Measurements from ENCODE around the gene VPS4A. TPM values are rescaled to one million over a fixed set of nuclear protein-coding genes. Genes with fewer than 3 reads are reported as not detected.

The VPS4A gene
- total and polyA plus RNA-seq, 2 donors (not counting 1 experiment from before 2014, with no cell fraction given): 33.1 to 43.8 TPM

DNA sequence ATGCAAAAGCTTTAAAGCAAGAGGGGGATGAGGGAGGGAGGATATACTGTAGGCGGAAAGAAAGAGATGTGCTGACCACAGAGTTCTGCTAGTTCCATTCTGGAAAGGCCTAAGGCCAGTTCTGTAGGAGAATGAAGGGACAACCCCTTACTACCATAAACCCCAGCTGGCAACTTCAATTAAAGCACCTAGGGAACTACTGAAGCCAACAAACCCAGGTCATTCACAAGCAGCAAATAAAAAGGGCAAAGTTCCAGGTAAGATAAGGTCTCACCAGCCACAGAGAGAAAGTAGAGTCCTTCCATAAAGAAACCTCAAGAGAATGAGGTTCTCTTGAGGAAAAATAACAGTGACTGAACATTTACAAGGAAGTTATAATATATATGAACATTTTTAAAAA is 61.9 kb downstream of the VPS4A start:
- TF ChIP-seq, protein P1, sequence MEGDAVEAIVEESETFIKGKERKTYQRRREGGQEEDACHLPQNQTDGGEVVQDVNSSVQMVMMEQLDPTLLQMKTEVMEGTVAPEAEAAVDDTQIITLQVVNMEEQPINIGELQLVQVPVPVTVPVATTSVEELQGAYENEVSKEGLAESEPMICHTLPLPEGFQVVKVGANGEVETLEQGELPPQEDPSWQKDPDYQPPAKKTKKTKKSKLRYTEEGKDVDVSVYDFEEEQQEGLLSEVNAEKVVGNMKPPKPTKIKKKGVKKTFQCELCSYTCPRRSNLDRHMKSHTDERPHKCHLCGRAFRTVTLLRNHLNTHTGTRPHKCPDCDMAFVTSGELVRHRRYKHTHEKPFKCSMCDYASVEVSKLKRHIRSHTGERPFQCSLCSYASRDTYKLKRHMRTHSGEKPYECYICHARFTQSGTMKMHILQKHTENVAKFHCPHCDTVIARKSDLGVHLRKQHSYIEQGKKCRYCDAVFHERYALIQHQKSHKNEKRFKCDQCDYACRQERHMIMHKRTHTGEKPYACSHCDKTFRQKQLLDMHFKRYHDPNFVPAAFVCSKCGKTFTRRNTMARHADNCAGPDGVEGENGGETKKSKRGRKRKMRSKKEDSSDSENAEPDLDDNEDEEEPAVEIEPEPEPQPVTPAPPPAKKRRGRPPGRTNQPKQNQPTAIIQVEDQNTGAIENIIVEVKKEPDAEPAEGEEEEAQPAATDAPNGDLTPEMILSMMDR (IDR thresholded peaks at IDR 0.05): no peak
- no peak for TF ChIP-seq EZH2 (IDR thresholded peaks at IDR 0.05; ENCODE audit: borderline replicate concordance, insufficient read depth, low read depth, low read length, poor library complexity, severe bottlenecking)
- Histone ChIP-seq H3K27me3 (replicated peaks in 1 of 4; ENCODE audit: control extremely low read depth in 1 of 4, control insufficient read depth in 3 of 4, insufficient read depth in 4 of 4, low read length in 3 of 4) (no peaks in the 10 kb centered on the region), H3K27ac (ENCODE audit: low read length in 2 of 2) (peak overlapping the region; percentile 70 to 74), H3K36me3 (replicated peaks in 1 of 2; ENCODE audit: control extremely low read depth in 1 of 2, control insufficient read depth in 1 of 2, extremely low read depth in 1 of 2, insufficient read depth in 2 of 2, low read length in 1 of 2) (peaks cover 4 to 34% of the 10 kb centered on the region in 2 experiments), H3K4me2 (replicated peaks; ENCODE audit: low read depth, low read length, poor library complexity, severe bottlenecking) (no peak overlapping the region), H3K79me2 (ENCODE audit: control insufficient read depth, insufficient read depth, low read length) (peaks cover 38% of the 10 kb centered on the region), H4K20me1 (ENCODE audit: control insufficient read depth, insufficient read depth, low read length, poor library complexity, severe bottlenecking) (no peaks in the 10 kb centered on the region), H3K9ac (ENCODE audit: low read length) (no peak overlapping the region), H2AFZ (ENCODE audit: insufficient read depth, low read depth, low read length, poor library complexity, severe bottlenecking) (no peak overlapping the region), H3K9me3 (ENCODE audit: control extremely low read depth in 1 of 3, control insufficient read depth in 2 of 3, insufficient read depth in 1 of 3, low read length in 2 of 3) (peaks cover 0 to 7% (median 0%) of the 10 kb centered on the region in 3 donors), H3K4me3 (ENCODE audit: control extremely low read depth in 1 of 5, extremely low read depth in 1 of 5, insufficient read depth in 1 of 5, low read depth in 2 of 5, low read length in 4 of 5) (no peak overlapping the region), H3K4me1 (ENCODE audit: control insufficient read depth in 2 of 2, insufficient read depth in 2 of 2, low read length in 2 of 2) (peaks cover 25 to 44% of the 10 kb centered on the region in 2 donors)
- Mint-ChIP-seq H3K9me3 (ENCODE audit: insufficient read depth) (peaks cover 3% of the 10 kb centered on the region), H3K4me3 (no peak overlapping the region), H3K27ac (peak overlapping the region; percentile 70), H3K27me3 (no peaks in the 10 kb centered on the region), H3K4me1 (peaks cover 48% of the 10 kb centered on the region)
- intact Hi-C loops (cut with micrococcal nuclease): no loop called here
- CTCF ChIA-PET: interaction anchor here (1.1 to 1.2 kb wide), 2 partner anchors 12 to 24 kb away, joined by 5 read pairs; no protein-coding TSS in a partner anchor
- WGBS (ENCODE audit: insufficient coverage): no CpG with 5 or more reads among the region's 1 CpG
- POLR2A ChIA-PET: no interaction called here
- no peak for ATAC-seq (ENCODE audit: low read depth)
- no peak for DNase-seq

Other genes starting within 250 kb of the VPS4A start
- 2.5 and 2.6 TPM in 2 replicates for gene HAS3, start 205.7 kb upstream of the VPS4A start, total RNA-seq
- 1.4 and 2.0 TPM in 2 replicates for gene HAS3, start 205.7 kb upstream of the VPS4A start, polyA plus RNA-seq
- gene CHTF8, start 178.8 kb upstream of the VPS4A start, total RNA-seq: 112 and 118 TPM in 2 replicates
- gene CHTF8, start 178.8 kb upstream of the VPS4A start, polyA plus RNA-seq: 35.0 and 65.0 TPM in 2 replicates
- 29.4 and 30.1 TPM in 2 replicates for gene UTP4, start 178.7 kb upstream of the VPS4A start, total RNA-seq
- gene UTP4, start 178.7 kb upstream of the VPS4A start, polyA plus RNA-seq: 20.6 and 24.3 TPM in 2 replicates
- 16.2 and 19.3 TPM in 2 replicates for gene SNTB2, start 124.2 kb upstream of the VPS4A start, total RNA-seq
- 2.9 and 3.8 TPM in 2 replicates for gene SNTB2, start 124.2 kb upstream of the VPS4A start, polyA plus RNA-seq
- 9.2 and 9.6 TPM in 2 replicates for gene PDF, start 19.2 kb downstream of the VPS4A start, total RNA-seq
- gene PDF, start 19.2 kb downstream of the VPS4A start, polyA plus RNA-seq: 4.3 and 5.5 TPM in 2 replicates
- gene COG8, start 28.2 kb downstream of the VPS4A start, total RNA-seq: 61.6 and 62.0 TPM in 2 replicates
- 22.9 and 34.4 TPM in 2 replicates for gene COG8, start 28.2 kb downstream of the VPS4A start, polyA plus RNA-seq
- gene NIP7, start 28.4 kb downstream of the VPS4A start, total RNA-seq: 20.2 and 29.3 TPM in 2 replicates
- gene NIP7, start 28.4 kb downstream of the VPS4A start, polyA plus RNA-seq: 4.1 and 4.4 TPM in 2 replicates
- 4.5 and 6.3 TPM in 2 replicates for gene TMED6, start 40.4 kb downstream of the VPS4A start, total RNA-seq
- 0.78 and 0.81 TPM in 2 replicates for gene TMED6, start 40.4 kb downstream of the VPS4A start, polyA plus RNA-seq
- gene TERF2, start 74.7 kb downstream of the VPS4A start, total RNA-seq: 61.1 and 64.1 TPM in 2 replicates
- gene TERF2, start 74.7 kb downstream of the VPS4A start, polyA plus RNA-seq: 20.4 and 22.2 TPM in 2 replicates
- gene CYB5B, start 113.3 kb downstream of the VPS4A start, total RNA-seq: 56.7 and 64.7 TPM in 2 replicates
- gene CYB5B, start 113.3 kb downstream of the VPS4A start, polyA plus RNA-seq: 21.5 and 41.6 TPM in 2 replicates

All from B cell (primary cell).